Neural cell (in vitro differentiated cells): ENCODE measurements around the gene ANKRD31. TPM values are rescaled to one million over a fixed set of nuclear protein-coding genes. Genes with fewer than 3 reads are reported as not detected.
"Not testable (repeated sequence)": the region's sequence is repeated elsewhere in the genome, so short reads cannot be mapped to it uniquely, and the experiment has no call there.

Experiments
- H2AFZ ChIP-seq: fragments of 200-600, 300-800 bp; sonication (generic), shearing (Covaris generic); 2 replicates; pipeline ENCODE4 v1.6.0; 2014; ENCODE audit warnings: low read depth, mild to moderate bottlenecking, antibody characterized with exemption, low read length, moderate library complexity
- H3F3A ChIP-seq: fragments of 200-600 bp; shearing (Covaris generic); 2 replicates; pipeline ENCODE4 v1.6.1; 2016; ENCODE audit warnings: mild to moderate bottlenecking, moderate library complexity, mixed read lengths, antibody characterized with exemption, low read length; ENCODE audit not compliant: insufficient read depth, poor library complexity, severe bottlenecking
- H3K27ac ChIP-seq: fragments of 200-600, 300-800 bp; sonication (generic), shearing (Covaris generic); 2 replicates; pipeline ENCODE4 v1.5.1; 2014; ENCODE audit warnings: mild to moderate bottlenecking, low read length, moderate library complexity
- H3K27me3 ChIP-seq: fragments of 300-800, 200-600 bp; sonication (generic), shearing (Covaris generic); 2 replicates; pipeline ENCODE4 v1.6.0; 2014; ENCODE audit warnings: mild to moderate bottlenecking, low read depth, low read length, moderate library complexity; ENCODE audit not compliant: insufficient read depth
- H3K36me3 ChIP-seq: fragments of 300-800, 200-600 bp; sonication (generic), shearing (Covaris generic); 2 replicates; pipeline ENCODE4 v1.5.1; 2014; ENCODE audit warnings: mild to moderate bottlenecking, antibody characterized with exemption, low read length, moderate library complexity; ENCODE audit not compliant: insufficient read depth
- H3K4me2 ChIP-seq: fragments of 300-800, 200-600 bp; sonication (generic), shearing (Covaris generic); 2 replicates; pipeline ENCODE4 v1.6.0; 2014; ENCODE audit warnings: mild to moderate bottlenecking, low read length
- H3K4me3 ChIP-seq: fragments of 300-800, 200-600 bp; sonication (generic), shearing (Covaris generic); 2 replicates; pipeline ENCODE4 v1.5.1; 2014; ENCODE audit warnings: mild to moderate bottlenecking, low read length, moderate library complexity
- H3K79me2 ChIP-seq: fragments of 200-600 bp; shearing (Covaris generic); replicated peaks from 2 replicates; pipeline ENCODE4 v1.6.0; 2014; ENCODE audit warnings: mild to moderate bottlenecking, low read length, moderate library complexity; ENCODE audit not compliant: insufficient read depth
- H3K9ac ChIP-seq: fragments of 300-800, 200-600 bp; sonication (generic), shearing (Covaris generic); 2 replicates; pipeline ENCODE4 v1.6.1; 2016; ENCODE audit warnings: mild to moderate bottlenecking, low read length, mixed read lengths
- H3K9me2 ChIP-seq: fragments of 200-600 bp; shearing (Covaris generic); 2 replicates; pipeline ENCODE4 v1.6.1; 2016; ENCODE audit warnings: mild to moderate bottlenecking, low read length, mixed read lengths; ENCODE audit not compliant: insufficient read depth
- H3K9me3 ChIP-seq: fragments of 200-600, 300-800 bp; sonication (generic), shearing (Covaris generic); 2 replicates; pipeline ENCODE4 v1.6.1; 2016; ENCODE audit warnings: mild to moderate bottlenecking, mixed run types, low read length, moderate library complexity, mixed read lengths
- H4K20me1 ChIP-seq: fragments of 200-600 bp; shearing (Covaris generic); 2 replicates; pipeline ENCODE4 v1.6.1; 2016; ENCODE audit warnings: mild to moderate bottlenecking, mixed run types; ENCODE audit not compliant: insufficient read depth
- CTCF ChIP-seq: fragments of 450-650 bp; IDR thresholded peaks from 2 replicates; pipeline ENCODE4 v1.5.1; 2014; ENCODE audit warnings: antibody characterized with exemption, mild to moderate bottlenecking, moderate library complexity; ENCODE audit not compliant: poor library complexity, severe bottlenecking
- EP300 ChIP-seq: fragments of 450-650 bp; conservative IDR thresholded peaks from 2 replicates; pipeline ENCODE4 v1.6.1; 2014; ENCODE audit warnings: antibody characterized with exemption, mild to moderate bottlenecking, moderate library complexity; ENCODE audit not compliant: poor library complexity, severe bottlenecking
- EZH2 ChIP-seq: fragments of 200-600, 300-800 bp; shearing (Covaris generic), sonication (generic); IDR thresholded peaks from 2 replicates; pipeline ENCODE4 v1.6.1; 2014; ENCODE audit warnings: antibody characterized with exemption, low read length, borderline replicate concordance, mild to moderate bottlenecking; ENCODE audit not compliant: insufficient read depth, poor library complexity, severe bottlenecking
- MXI1 ChIP-seq: fragments of 450-650 bp; conservative IDR thresholded peaks from 2 replicates; pipeline ENCODE4 v1.6.1; 2014; ENCODE audit warnings: antibody characterized with exemption, mild to moderate bottlenecking; ENCODE audit not compliant: poor library complexity, severe bottlenecking
- POLR2AphosphoS5 ChIP-seq: IDR thresholded peaks from 2 replicates; pipeline ENCODE4 v1.6.1; 2012
- RAD21 ChIP-seq: fragments of 450-650 bp; conservative IDR thresholded peaks from 2 replicates; pipeline ENCODE4 v1.6.1; 2014; ENCODE audit warnings: antibody characterized with exemption, mild to moderate bottlenecking, moderate library complexity
- REST ChIP-seq: IDR thresholded peaks from 2 replicates; pipeline ENCODE4 v1.6.1; 2012; ENCODE audit warnings: borderline replicate concordance
- SMC3 ChIP-seq: fragments of 450-650 bp; conservative IDR thresholded peaks from 2 replicates; pipeline ENCODE4 v1.6.1; 2014; ENCODE audit warnings: antibody characterized with exemption, mild to moderate bottlenecking, moderate library complexity; ENCODE audit not compliant: poor library complexity
- TAF1 ChIP-seq: IDR thresholded peaks from 2 replicates; pipeline ENCODE4 v1.6.1; 2012; ENCODE audit warnings: low read depth
- polyA plus RNA-seq: library from polyadenylated mRNA; depleted of rRNA; stranded (reverse); fragments of >200 nt; gene quantifications from 2 replicates; pipeline ENCODE4 v1.2.3, GENCODE V29; 2014

The ANKRD31 gene
- polyA plus RNA-seq, 1 donor from 2014 or later: 0.62 TPM

GRCh38 chr5:75088648-75089047 lies 148.0 kb downstream of the ANKRD31 start:
- Histone ChIP-seq H3K9ac (no peak overlapping the region), H3K27me3 (no peaks in the 10 kb centered on the region), H3K9me2 (no peaks in the 10 kb centered on the region), H3K36me3 (no peaks in the 10 kb centered on the region), H3K9me3 (no peaks in the 10 kb centered on the region), H3F3A (no peaks in the 10 kb centered on the region), H4K20me1 (no peaks in the 10 kb centered on the region), H3K27ac (no peak overlapping the region), H2AFZ (no peak overlapping the region), H3K4me2 (no peak overlapping the region), H3K4me3 (no peak overlapping the region), H3K79me2 (no peaks in the 10 kb centered on the region)
- TF ChIP-seq RAD21 (no peak), CTCF (no peak), TAF1 (no peak)

- H3K27ac ChIP-seq: no peak overlapping the region
- H3K36me3 ChIP-seq: no peaks in the 10 kb centered on the region
- no peaks in the 10 kb centered on the region for H3K9me2 ChIP-seq
- H3K4me3 ChIP-seq: no peak overlapping the region
- no peaks in the 10 kb centered on the region for H3K9me3 ChIP-seq
- H3F3A ChIP-seq: no peaks in the 10 kb centered on the region
- H3K9ac ChIP-seq: no peak overlapping the region
- no peaks in the 10 kb centered on the region for H4K20me1 ChIP-seq
- H3K4me2 ChIP-seq: no peak overlapping the region
- no peak overlapping the region for H2AFZ ChIP-seq
- H3K27me3 ChIP-seq: no peaks in the 10 kb centered on the region
- H3K79me2 ChIP-seq: no peaks in the 10 kb centered on the region
- TF ChIP-seq MXI1 (no peak), EZH2 (no peak), CTCF (no peak), TAF1 (no peak)
Observed at GRCh38 chr5:75081510-75081909, 155.2 kb downstream of the ANKRD31 start.

- H2AFZ ChIP-seq, H3K79me2 ChIP-seq, H3K9me2 ChIP-seq: not testable (repeated sequence)
Observed at GRCh38 chr5:75079346-75079745, 157.3 kb downstream of the ANKRD31 start.

GRCh38 chr5:75078027-75078426 lies 158.7 kb downstream of the ANKRD31 start:
- no peak overlapping the region for H2AFZ ChIP-seq
- H3K27ac ChIP-seq: no peak overlapping the region
- no peak overlapping the region for H3K4me3 ChIP-seq
- H3K9me3 ChIP-seq: no peaks in the 10 kb centered on the region
- H3K27me3 ChIP-seq: no peaks in the 10 kb centered on the region
- H3F3A ChIP-seq: no peaks in the 10 kb centered on the region
- H3K79me2 ChIP-seq: no peaks in the 10 kb centered on the region
- no peaks in the 10 kb centered on the region for H3K36me3 ChIP-seq
- no peak for TF ChIP-seq MXI1
- TF ChIP-seq EP300: no peak
- TF ChIP-seq RAD21: no peak
- no peak for TF ChIP-seq TAF1
- no peak for TF ChIP-seq REST
- no peak for TF ChIP-seq CTCF
- no peak for TF ChIP-seq SMC3
- no peak for TF ChIP-seq POLR2AphosphoS5
- H3K4me2 ChIP-seq: no peak overlapping the region
- no peaks in the 10 kb centered on the region for H4K20me1 ChIP-seq
- H3K9me2 ChIP-seq: no peaks in the 10 kb centered on the region
- H3K9ac ChIP-seq: no peak overlapping the region

More at GRCh38 chr5:75079346-75079745, 157.3 kb downstream of the ANKRD31 start:
- H3K9ac ChIP-seq, H3K4me2 ChIP-seq, H3K36me3 ChIP-seq, H4K20me1 ChIP-seq, H3K9me3 ChIP-seq, H3K27ac ChIP-seq, H3F3A ChIP-seq, H3K27me3 ChIP-seq, H3K4me3 ChIP-seq: not testable (repeated sequence)
